Right lobe of liver (tissue), 6 donors: ENCODE data around the gene ANO6. TPM values are rescaled to one million over a fixed set of nuclear protein-coding genes. Genes with fewer than 3 reads are reported as not detected.

Experiments used
- ATAC-seq, 4 donors: fragments of 200-7000 bp; cut with Tn5 transposase; one replicate each; pipeline ENCODE4 v1.9.1; 2020; ENCODE audit warnings: mild to moderate bottlenecking in 4 of 4, moderate library complexity in 4 of 4
- DNase-seq, 3 donors: peaks; one replicate each; pipeline ENCODE4 v3.0.0-alpha.2; 2020
- H3K27ac ChIP-seq, 3 donors: fragments of 200-600 bp; one replicate each; pipeline ENCODE4 v1.8.0; 2022
- H3K27me3 ChIP-seq, 2 donors: fragments of 200-600 bp; one replicate each; pipeline ENCODE4 v1.8.0; 2022
- H3K36me3 ChIP-seq, 4 donors: fragments of 200-600 bp; sonication (generic) in 1 of 4; one replicate each; pipeline versions ENCODE4 v1.5.1 to v1.8.0; 2017 to 2022; ENCODE audit warnings: control low read depth in 1 of 4
- H3K4me1 ChIP-seq, 4 donors: fragments of 200-600 bp; sonication (generic) in 1 of 4; one replicate each; pipeline versions ENCODE4 v1.5.1 to v1.8.0; 2017 to 2022; ENCODE audit warnings: control low read depth in 1 of 4
- H3K4me3 ChIP-seq, 3 donors: fragments of 200-600 bp; one replicate each; pipeline ENCODE4 v1.8.0; 2022
- H3K9me3 ChIP-seq, 4 donors: fragments of 200-600 bp; sonication (generic) in 1 of 4; one replicate each; pipeline versions ENCODE4 v1.5.1 to v1.8.0; 2017 to 2022; ENCODE audit warnings: control low read depth in 1 of 4
- CTCF ChIP-seq, 4 donors: fragments of 200-600 bp in 3 of 4; fragments of 450-650 bp in 1 of 4; IDR thresholded peaks; one replicate each; pipeline versions ENCODE4 v1.5.1 to v1.8.0; 2016 to 2022; ENCODE audit warnings: antibody characterized with exemption in 4 of 4, mild to moderate bottlenecking in 2 of 4
- POLR2A ChIP-seq: fragments of 450-650 bp; IDR thresholded peaks from one replicate; pipeline ENCODE4 v1.6.1; 2017; ENCODE audit warnings: antibody characterized with exemption, mild to moderate bottlenecking
- WGBS: methylation state at CpG from one replicate; pipeline ENCODE4 v1.1.6; 2018; ENCODE audit warnings: low coverage, low lambda C conversion rate; ENCODE audit not compliant: insufficient coverage; ENCODE audit errors: missing lambda C conversion rate; 5-methylcytosine and 5-hydroxymethylcytosine counted together
- intact Hi-C, 2 donors: fragments of 100-400 bp; cut with DNase I; formaldehyde crosslinking; loops; one replicate each; pipeline versions ENCODE4 v1.11.2 to v1.14.1; 2022
- total RNA-seq, 6 experiments: library from RNA; depleted of rRNA in 2 of 6; stranded (reverse); fragments of >200 nt in 2 of 6; fragmentation: NEBNext Ultra II Directional in 3 of 6; extraction: Animal tissue kit (Norgen Biotek cat#: 25700) in 3 of 6; gene quantifications; one replicate each; pipeline versions ENCODE4 v1.1.0 to v1.2.4, GENCODE V29; 2016 to 2023
- donor health status: DM: no; HTN: yes; CAD: no.
- donor health status: DM: no; HTN: no; CAD: no.
- donor health status: DM: no; HTN: no; CAD: no.
- donor health status: DM: no; HTN: yes; CAD: no.
- donor health status: DM: no; HTN: yes; CAD: no.

The ANO6 gene
- total RNA-seq, 6 experiments from 2014 or later = 41.8 to 78.5 (median 48.9) TPM

GRCh38 chr12:45439039-45439438 lies 223.1 kb downstream of the ANO6 start:
- ATAC-seq (peak in 1 of 4 donors; percentile 70), DNase-seq (no peak)
- TF ChIP-seq CTCF (IDR thresholded peaks at IDR 0.05) (no peak), POLR2A (no peak)
- WGBS = 90% methylated on average over 4 of the region's 4 CpGs
- no peaks in the 10 kb centered on the region for H3K27me3 ChIP-seq
- H3K9me3 ChIP-seq = peaks cover 0 to 5% (median 0%) of the 10 kb centered on the region in 4 donors
- H3K27ac ChIP-seq = no peak overlapping the region
- H3K4me1 ChIP-seq = no peaks in the 10 kb centered on the region
- H3K4me3 ChIP-seq = no peak overlapping the region
- intact Hi-C loops = no loop called here
- no peaks in the 10 kb centered on the region for H3K36me3 ChIP-seq

- no peak for TF ChIP-seq POLR2A
- TF ChIP-seq CTCF (IDR thresholded peaks at IDR 0.05) = no peak
- no CpG with 5 or more reads among the region's 1 CpG for WGBS
These were observed 230.1 kb downstream of the ANO6 start for GRCh38 chr12:45446013-45446412.

GRCh38 chr12:45458238-45458637 lies 242.3 kb downstream of the ANO6 start:
- Histone ChIP-seq H3K27me3 (no peaks in the 10 kb centered on the region), H3K36me3 (no peaks in the 10 kb centered on the region), H3K4me1 (no peaks in the 10 kb centered on the region), H3K4me3 (no peak overlapping the region), H3K27ac (no peak overlapping the region), H3K9me3 (no peaks in the 10 kb centered on the region)
- no peak for TF ChIP-seq POLR2A
- TF ChIP-seq CTCF (IDR thresholded peaks at IDR 0.05) = no peak
- ATAC-seq (no peak), DNase-seq (no peak)
- WGBS = 30% methylated on average over 1 of the region's 1 CpG
- intact Hi-C loops = no loop called here

More at GRCh38 chr12:45446013-45446412, 230.1 kb downstream of the ANO6 start:
- Histone ChIP-seq H3K27ac (no peak overlapping the region), H3K36me3 (no peaks in the 10 kb centered on the region), H3K4me3 (no peak overlapping the region), H3K9me3 (peaks cover 0 to 5% (median 0%) of the 10 kb centered on the region in 4 donors), H3K27me3 (no peaks in the 10 kb centered on the region), H3K4me1 (no peaks in the 10 kb centered on the region)
- DNase-seq = no peak
- intact Hi-C loops = no loop called here
- ATAC-seq = no peak

GRCh38 chr12:45458854-45459807 lies 243.2 kb downstream of the ANO6 start:
- no peak for ATAC-seq
- intact Hi-C loops = no loop called here

More at GRCh38 chr12:45458854-45459807, 243.2 kb downstream of the ANO6 start:
- Histone ChIP-seq H3K9me3 (no peaks in the 10 kb centered on the region), H3K36me3 (no peaks in the 10 kb centered on the region), H3K27me3 (no peaks in the 10 kb centered on the region), H3K4me1 (no peaks in the 10 kb centered on the region), H3K27ac (no peak overlapping the region), H3K4me3 (no peak overlapping the region)
- DNase-seq = no peak
- TF ChIP-seq CTCF (IDR thresholded peaks at IDR 0.05) = no peak
- no peak for TF ChIP-seq POLR2A
- WGBS = 68% methylated on average over 4 of the region's 4 CpGs
